Measurements from ENCODE around the gene NADK. TPM values are rescaled to one million over a fixed set of nuclear protein-coding genes. Genes with fewer than 3 reads are reported as not detected.

NADK gene
- total RNA-seq (ENCODE audit: unreplicated experiment) = 66.0 TPM
- long read RNA-seq, transcript NADK-201 (12 exons, 3,235 nt) = major isoform, 5 of 7 reads
- long read RNA-seq, partial matches to known transcripts = 1 of 7 reads
- long read RNA-seq, other reads (novel, unspliced or antisense) = 1 of 7 reads

- peak within 1 kb of the TSS; percentile 88 for H3K27ac Mint-ChIP-seq (ENCODE audit: unreplicated experiment)
- peak within 1 kb of the TSS; percentile 86 for H3K4me3 Mint-ChIP-seq (ENCODE audit: unreplicated experiment)
- H3K36me3 Mint-ChIP-seq (ENCODE audit: unreplicated experiment) = no peaks in the 10 kb centered on the region
- H3K27me3 Mint-ChIP-seq (ENCODE audit: unreplicated experiment) = peaks cover 19% of the 10 kb centered on the region
- H3K9me3 Mint-ChIP-seq (ENCODE audit: unreplicated experiment) = peaks cover 16% of the 10 kb centered on the region
- no peak for TF ChIP-seq CTCF (IDR thresholded peaks at IDR 0.05; ENCODE audit: partially characterized antibody, unreplicated experiment)
- peaks cover 19% of the 10 kb centered on the region for H3K4me1 Mint-ChIP-seq (ENCODE audit: low read depth, unreplicated experiment)
- DNase-seq = peak; percentile 77
Observed at GRCh38 chr1:1777950-1778662, at the start of gene NADK. TSS of gene NADK (minus strand) at chr1:1778470. CDS start at chr1:1765406, 13,064 bp downstream.

- Mint-ChIP-seq H3K27me3 (ENCODE audit: unreplicated experiment) (peaks cover 14% of the 10 kb centered on the region), H3K4me3 (ENCODE audit: unreplicated experiment) (peak overlapping the region; percentile 14), H3K27ac (ENCODE audit: unreplicated experiment) (peak overlapping the region; percentile 71), H3K4me1 (ENCODE audit: low read depth, unreplicated experiment) (peaks cover 29% of the 10 kb centered on the region), H3K9me3 (ENCODE audit: unreplicated experiment) (peaks cover 6% of the 10 kb centered on the region), H3K36me3 (ENCODE audit: unreplicated experiment) (no peaks in the 10 kb centered on the region)
- peak; percentile 45 for DNase-seq
- TF ChIP-seq CTCF (IDR thresholded peaks at IDR 0.05; ENCODE audit: partially characterized antibody, unreplicated experiment) = no peak
Observed at GRCh38 chr1:1827089-1827848, 49.0 kb upstream of the NADK start.

GRCh38 chr1:1826356-1827088, 48.3 kb upstream of the NADK start:
- Mint-ChIP-seq H3K4me1 (ENCODE audit: low read depth, unreplicated experiment) (peaks cover 27% of the 10 kb centered on the region), H3K27ac (ENCODE audit: unreplicated experiment) (peak overlapping the region; percentile 71), H3K27me3 (ENCODE audit: unreplicated experiment) (peaks cover 14% of the 10 kb centered on the region), H3K4me3 (ENCODE audit: unreplicated experiment) (no peak overlapping the region), H3K9me3 (ENCODE audit: unreplicated experiment) (peaks cover 6% of the 10 kb centered on the region), H3K36me3 (ENCODE audit: unreplicated experiment) (no peaks in the 10 kb centered on the region)
- no peak for TF ChIP-seq CTCF (IDR thresholded peaks at IDR 0.05; ENCODE audit: partially characterized antibody, unreplicated experiment)
- no peak for DNase-seq

- H3K4me3 Mint-ChIP-seq (ENCODE audit: unreplicated experiment) = no peak overlapping the region
- H3K4me1 Mint-ChIP-seq (ENCODE audit: low read depth, unreplicated experiment) = peaks cover 27% of the 10 kb centered on the region
- no peaks in the 10 kb centered on the region for H3K36me3 Mint-ChIP-seq (ENCODE audit: unreplicated experiment)
- H3K27ac Mint-ChIP-seq (ENCODE audit: unreplicated experiment) = peak overlapping the region; percentile 14
- no peak for DNase-seq
- no peak for TF ChIP-seq CTCF (IDR thresholded peaks at IDR 0.05; ENCODE audit: partially characterized antibody, unreplicated experiment)
- H3K27me3 Mint-ChIP-seq (ENCODE audit: unreplicated experiment) = peaks cover 15% of the 10 kb centered on the region
- peaks cover 6% of the 10 kb centered on the region for H3K9me3 Mint-ChIP-seq (ENCODE audit: unreplicated experiment)
Observed at GRCh38 chr1:1825217-1825616, 46.9 kb upstream of the NADK start.
